ENCODE data around the gene POC1A. TPM values are rescaled to one million over a fixed set of nuclear protein-coding genes. Genes with fewer than 3 reads are reported as not detected.

The POC1A gene
- total RNA-seq, 1 experiment from 2014 or later: 25.7 TPM

GRCh38 chr3:52128118-52128683 lies 26.0 kb downstream of the POC1A start:
- Histone ChIP-seq H3K27me3 (ENCODE audit: control insufficient read depth, insufficient read depth, low read length) (no peaks in the 10 kb centered on the region), H3K27ac (ENCODE audit: low read length) (peak overlapping the region; percentile 67), H3K4me3 (ENCODE audit: low read depth in 2 of 2, low read length in 2 of 2) (no peak overlapping the region), H3K9me3 (ENCODE audit: control insufficient read depth, insufficient read depth, low read depth, low read length) (no peaks in the 10 kb centered on the region), H3K4me1 (ENCODE audit: control insufficient read depth, insufficient read depth, low read length) (peaks cover 17% of the 10 kb centered on the region), H3K36me3 (ENCODE audit: control insufficient read depth, insufficient read depth, low read length) (no peaks in the 10 kb centered on the region)
- no TSS peak for BruUV-seq (replicated peaks)
- CTCF ChIA-PET: interaction anchor here (0.6 kb wide), 2 partner anchors 10 to 126 kb away, joined by 3 to 5 read pairs; no protein-coding TSS in a partner anchor
- in situ Hi-C loops (cut with HindIII; ENCODE audit: low pct_unique_long_range_greater_than_20kb, low sequenced_read_pairs) (no loop called here), intact Hi-C loops (cut with micrococcal nuclease; ENCODE audit: unreplicated experiment) (loop anchor here (10.0 kb wide), 1 partner anchor 73 kb away; the partner anchor contains the start of gene DUSP7)
- peak; percentile 97 for TF ChIP-seq TCF7L2 (IDR thresholded peaks at IDR 0.05; ENCODE audit: low read depth, low read length)
- no peak for TF ChIP-seq SIN3A (IDR thresholded peaks at IDR 0.05; ENCODE audit: borderline replicate concordance, insufficient read depth, low read depth, low read length)
- TF ChIP-seq POLR2AphosphoS5 (IDR thresholded peaks at IDR 0.05; ENCODE audit: low read depth, low read length): 0 out of 2 replicates have a peak, but pooled peaks have one; percentile 41
- TF ChIP-seq REST (IDR thresholded peaks at IDR 0.05; ENCODE audit: insufficient read depth in 1 of 2, low read depth in 2 of 2, low read length in 1 of 2): no peak
- ATAC-seq (peak; percentile 94), DNase-seq (ENCODE audit: low read depth, low spot score) (peak; percentile 25)
- POLR2A ChIA-PET: no interaction called here

- Histone ChIP-seq H3K27me3 (ENCODE audit: control insufficient read depth, insufficient read depth, low read length) (no peaks in the 10 kb centered on the region), H3K27ac (ENCODE audit: low read length) (peak overlapping the region; percentile 48; the same call in 1 of the 2 replicates), H3K4me1 (ENCODE audit: control insufficient read depth, insufficient read depth, low read length) (peaks cover 17% of the 10 kb centered on the region), H3K9me3 (ENCODE audit: control insufficient read depth, insufficient read depth, low read depth, low read length) (no peaks in the 10 kb centered on the region), H3K4me3 (ENCODE audit: low read depth in 2 of 2, low read length in 2 of 2) (no peak overlapping the region), H3K36me3 (ENCODE audit: control insufficient read depth, insufficient read depth, low read length) (no peaks in the 10 kb centered on the region)
- intact Hi-C loops (cut with micrococcal nuclease; ENCODE audit: unreplicated experiment): loop anchor here (10.0 kb wide), 1 partner anchor 72 kb away; the partner anchor contains the start of gene DUSP7
- ATAC-seq (no peak), DNase-seq (ENCODE audit: low read depth, low spot score) (no peak)
- ChIA-PET POLR2A (no interaction called here), CTCF (no interaction called here)
- no TSS peak for BruUV-seq (replicated peaks)
- TF ChIP-seq TCF7L2 (IDR thresholded peaks at IDR 0.05; ENCODE audit: low read depth, low read length) (no peak), CTCF (IDR thresholded peaks at IDR 0.05) (no peak), REST (IDR thresholded peaks at IDR 0.05; ENCODE audit: insufficient read depth in 1 of 2, low read depth in 2 of 2, low read length in 1 of 2) (no peak), POLR2AphosphoS5 (IDR thresholded peaks at IDR 0.05; ENCODE audit: low read depth, low read length) (no peak), SIN3A (IDR thresholded peaks at IDR 0.05; ENCODE audit: borderline replicate concordance, insufficient read depth, low read depth, low read length) (no peak)
- in situ Hi-C loops (cut with HindIII; ENCODE audit: low pct_unique_long_range_greater_than_20kb, low sequenced_read_pairs): no loop called here
Observed at GRCh38 chr3:52126500-52126899, 27.7 kb downstream of the POC1A start.

Data from Panc1 (cell line).